Activated T-cell treated with anti-CD3 and anti-CD28 coated beads for 4 hours (primary cell): ENCODE measurements around the gene UTP25.
"Not testable (repeated sequence)": the region's sequence is repeated elsewhere in the genome, so short reads cannot be mapped to it uniquely, and the experiment has no call there.

Source experiments
- DNase-seq: peaks from one replicate; pipeline ENCODE4 v3.0.0-alpha.2; 2020

The UTP25 gene

DNA sequence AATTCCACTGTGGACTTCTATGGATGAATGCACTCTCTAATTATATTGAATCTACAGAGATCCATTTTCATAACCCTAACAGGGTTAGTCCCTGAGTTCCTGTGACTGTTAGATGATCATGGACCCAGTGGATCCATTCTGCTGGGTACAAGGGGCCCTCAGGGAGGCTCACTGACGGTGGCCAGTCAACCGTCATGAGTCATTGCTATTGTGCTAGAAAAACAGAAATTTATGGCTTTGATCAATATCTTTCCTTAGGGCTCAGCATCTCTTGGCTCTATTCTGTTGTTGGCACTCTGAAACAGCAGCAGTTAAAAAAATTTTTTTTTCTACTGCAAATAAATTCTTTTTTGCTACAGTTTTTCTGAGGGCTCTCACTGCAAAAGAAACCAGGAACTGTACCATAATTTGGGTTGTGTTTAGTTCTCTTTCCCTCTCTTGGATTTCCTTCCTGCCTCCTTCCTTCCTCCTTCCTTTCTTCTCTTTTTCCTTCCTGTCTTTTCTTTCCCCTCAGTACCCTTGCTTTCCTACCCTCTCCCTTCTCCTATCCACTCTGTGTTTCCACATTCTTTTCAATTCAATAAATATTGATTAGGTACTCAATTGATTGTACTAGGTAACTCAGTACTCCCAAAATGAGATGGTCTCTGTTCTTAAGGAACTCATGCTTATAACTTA is 49.5 kb downstream of the UTP25 start:
- no peak for DNase-seq

DNA sequence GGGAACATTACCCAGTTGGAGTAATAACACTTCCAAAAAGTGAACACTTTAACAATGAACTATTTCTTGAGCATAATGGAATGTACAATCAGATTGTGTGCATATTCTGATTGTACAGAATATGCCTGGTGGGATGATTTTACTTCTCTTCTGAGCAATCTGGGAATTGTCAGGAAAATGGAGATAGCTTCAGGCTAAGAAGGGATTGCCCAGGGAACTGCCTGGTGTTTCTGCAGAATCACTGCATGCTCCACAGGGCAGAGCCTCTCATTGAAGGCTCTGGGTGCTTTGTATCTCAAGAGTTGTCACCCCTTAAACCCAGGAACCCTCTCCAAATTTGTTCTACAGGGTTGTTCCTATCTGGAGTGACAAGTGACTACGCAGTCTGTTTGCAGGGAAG is 51.2 kb downstream of the UTP25 start:
- no peak for DNase-seq

DNA sequence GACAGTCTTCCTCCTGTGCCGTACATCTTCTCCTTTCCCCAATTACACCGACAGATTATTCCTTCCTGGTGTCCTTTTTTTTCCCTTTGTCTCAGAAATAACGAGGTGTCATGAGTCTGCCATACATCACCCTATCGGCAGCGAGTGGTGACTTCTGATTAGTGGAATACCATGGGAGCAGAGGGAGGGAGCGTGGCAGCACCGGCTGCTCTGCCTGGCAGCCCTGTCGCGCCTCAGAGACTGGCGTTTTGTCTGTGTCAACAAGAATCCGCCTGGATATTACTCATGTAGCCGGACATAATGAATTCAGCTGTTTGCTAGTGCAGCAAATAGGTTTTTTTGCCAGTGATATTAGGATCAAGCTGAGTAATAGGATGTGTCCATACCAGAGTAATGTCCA is 51.8 kb downstream of the UTP25 start:
- DNase-seq: no peak

DNA sequence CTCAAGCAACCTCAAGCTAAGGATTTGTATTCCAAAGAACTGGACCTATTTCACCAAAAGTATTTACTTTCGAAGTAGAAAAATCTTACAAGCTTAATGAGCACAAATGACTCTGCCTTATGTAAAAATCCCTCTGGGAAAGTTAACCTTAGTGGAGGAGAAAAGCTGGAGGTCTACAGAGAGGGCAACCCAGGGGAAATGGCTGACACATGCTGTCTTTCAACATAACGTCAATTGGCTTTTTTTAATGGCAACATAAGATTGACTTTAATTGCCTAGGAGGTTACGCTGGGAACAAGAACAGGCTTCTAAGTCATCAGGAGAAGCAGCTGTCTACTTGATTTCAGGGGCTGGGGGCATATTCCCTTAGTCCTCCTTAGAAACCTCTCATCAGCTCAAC is 52.3 kb downstream of the UTP25 start:
- DNase-seq: no peak

DNA sequence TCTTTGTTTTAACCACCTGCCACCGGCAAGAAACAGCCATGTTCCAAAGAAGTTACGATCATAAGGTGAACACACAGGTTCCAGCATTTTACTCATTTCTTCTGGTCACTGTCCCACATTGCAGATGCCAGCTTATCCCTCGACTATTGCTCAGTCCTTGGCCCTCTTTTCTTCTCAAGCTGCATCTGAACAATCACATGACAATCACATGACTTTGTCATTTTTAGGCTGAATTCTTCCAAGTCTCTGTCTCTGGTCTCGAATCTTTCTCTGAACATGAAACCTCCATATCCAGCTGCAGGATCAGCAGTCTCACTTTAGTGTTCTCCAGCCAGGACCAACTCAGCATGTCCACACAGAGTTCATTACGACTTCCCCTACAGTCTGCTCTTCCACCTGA is 53.8 kb downstream of the UTP25 start:
- no peak for DNase-seq

DNA sequence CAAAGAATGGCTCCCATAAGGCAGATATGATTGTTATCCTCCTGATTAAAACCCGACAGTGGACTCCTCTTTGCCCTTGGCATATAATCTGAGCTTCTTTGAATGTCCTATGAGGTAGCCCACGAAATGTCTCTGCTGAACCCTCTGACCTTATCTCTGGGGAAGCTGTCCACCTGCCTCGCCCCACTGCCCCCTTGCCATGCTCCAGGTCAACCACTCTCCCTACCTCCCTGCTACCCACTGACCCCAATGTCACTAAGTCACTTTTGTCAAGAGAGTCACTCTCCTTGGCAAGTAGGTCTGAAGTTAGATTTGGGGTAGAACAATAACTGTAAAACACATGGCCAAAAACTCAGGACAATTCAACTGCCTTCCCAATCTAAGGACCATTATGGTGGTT is 54.5 kb downstream of the UTP25 start:
- no peak for DNase-seq

DNA sequence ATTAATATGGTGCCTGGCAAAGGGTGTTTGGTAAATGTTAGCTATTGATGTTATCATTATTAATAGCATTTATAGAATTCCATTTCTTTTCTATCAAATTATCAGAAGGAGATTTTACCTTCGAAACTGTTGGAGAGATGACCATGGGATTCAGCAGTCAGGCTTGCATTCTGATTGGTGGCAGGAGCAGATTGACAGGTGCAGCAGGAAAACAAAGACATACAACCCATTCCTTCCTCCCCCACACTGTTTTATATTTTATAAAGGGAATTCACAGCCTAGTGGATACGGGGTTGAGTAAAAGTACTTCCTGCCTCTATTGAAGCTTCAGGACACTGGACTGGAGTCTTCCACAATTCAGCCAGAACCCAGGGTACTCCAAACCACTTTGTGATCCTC is 55.2 kb downstream of the UTP25 start:
- DNase-seq: no peak

DNA sequence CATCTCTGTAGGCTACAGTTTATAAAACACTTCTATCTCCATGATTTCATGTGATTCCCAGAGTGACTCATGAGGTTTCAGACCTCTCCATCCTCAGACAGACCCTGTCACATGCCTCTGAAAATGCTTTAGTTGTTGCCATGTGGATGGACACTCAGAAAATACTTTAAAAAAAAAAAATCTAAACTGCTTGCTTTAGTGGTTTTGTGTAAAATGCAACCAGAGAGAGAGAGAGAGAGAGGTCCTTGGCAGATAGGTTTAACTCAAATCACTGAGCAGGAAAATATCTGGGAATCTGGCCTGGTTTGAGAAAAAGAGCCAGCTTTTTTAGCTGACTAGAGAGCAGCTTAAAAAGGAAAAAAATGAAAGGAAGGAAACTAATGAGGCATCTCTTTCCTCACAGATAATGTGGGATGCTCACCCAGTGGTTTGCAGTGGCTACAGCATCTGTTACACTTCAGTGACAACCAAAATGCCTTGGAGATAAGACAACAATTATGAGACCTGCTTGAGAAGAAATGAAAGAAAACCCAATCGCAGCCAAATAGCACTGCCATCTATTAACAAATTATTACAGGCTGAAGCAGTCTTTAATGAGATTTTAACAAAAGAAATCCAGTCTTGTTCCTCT is 55.7 kb downstream of the UTP25 start:
- no peak for DNase-seq

DNA sequence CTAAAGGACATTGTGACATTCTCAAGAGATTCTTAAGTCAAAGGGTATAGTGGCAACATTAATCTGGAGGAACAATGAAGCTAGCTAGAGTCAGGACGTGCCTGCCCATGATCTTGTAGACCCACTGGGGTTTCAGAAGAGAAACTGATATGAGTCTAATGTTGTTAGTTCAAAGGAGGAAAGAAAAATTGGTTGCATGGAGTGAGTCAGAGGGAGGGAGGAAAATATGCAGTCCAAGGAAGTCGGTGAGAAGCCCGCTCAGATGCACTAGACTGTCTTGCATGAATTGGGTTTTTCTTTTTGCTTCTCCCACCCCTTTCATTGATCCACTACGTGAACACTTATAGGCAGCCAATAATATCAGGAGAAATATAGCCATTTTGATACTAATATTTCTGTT is 56.5 kb downstream of the UTP25 start:
- DNase-seq: no peak

DNA sequence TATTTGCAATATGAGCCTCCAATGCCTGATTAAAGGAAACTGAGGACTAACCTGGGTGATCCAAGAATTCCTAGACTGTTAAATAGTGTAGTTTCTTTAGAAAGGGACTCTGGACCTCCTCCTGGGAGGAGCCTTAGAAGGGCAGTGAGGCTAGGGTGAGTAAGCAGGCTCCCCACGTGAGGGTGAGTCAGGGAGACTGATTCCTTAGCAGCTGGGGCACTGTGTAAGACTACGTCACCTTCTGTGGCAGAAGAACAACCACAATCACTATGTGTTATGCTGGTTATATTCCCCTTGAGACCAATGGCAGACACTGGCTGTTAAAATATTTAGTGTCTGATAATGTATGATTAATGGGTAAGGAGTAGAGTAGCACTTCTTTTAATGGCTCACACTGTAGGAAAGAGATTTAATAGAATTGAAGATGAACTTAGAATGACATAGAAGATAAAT is 56.9 kb downstream of the UTP25 start:
- no peak for DNase-seq

DNA sequence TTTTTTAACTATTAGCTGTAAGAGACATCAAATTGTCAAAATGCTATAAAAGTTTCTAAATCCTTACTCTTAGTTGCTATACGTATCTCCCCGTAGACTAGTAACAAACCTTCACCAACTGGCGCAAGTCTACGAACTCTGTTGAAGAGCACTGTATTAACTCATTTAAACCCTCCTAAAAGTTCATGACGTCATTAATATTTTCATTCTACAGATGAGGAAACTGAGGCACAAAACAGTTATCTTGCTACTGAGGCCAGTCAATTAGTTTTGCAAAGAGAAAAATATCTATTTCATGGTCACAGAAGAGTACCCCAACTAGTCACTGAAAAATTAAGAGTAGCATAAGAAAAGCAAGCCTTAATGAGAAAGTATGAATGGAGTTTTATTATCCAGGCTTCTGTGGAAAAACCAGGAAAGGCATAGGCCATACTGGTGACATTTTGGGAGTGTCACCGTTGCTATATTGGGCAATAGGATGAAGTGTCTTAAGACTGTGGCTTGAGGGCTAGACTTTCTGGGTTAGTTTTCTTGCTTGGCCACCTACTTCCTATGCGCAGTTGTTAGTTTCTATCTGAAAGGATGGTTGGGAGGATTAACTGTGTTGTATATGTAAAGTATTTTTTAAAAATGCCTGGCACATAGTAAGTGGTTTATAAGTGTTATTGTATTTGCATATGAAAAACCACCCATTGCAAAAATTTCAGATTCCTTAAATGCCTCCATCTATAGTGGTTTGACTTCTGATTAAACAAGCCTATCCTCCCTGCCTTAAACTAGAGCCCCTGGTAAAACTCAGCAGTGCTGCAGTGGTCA is 57.8 kb downstream of the UTP25 start:
- no peak for DNase-seq

DNA sequence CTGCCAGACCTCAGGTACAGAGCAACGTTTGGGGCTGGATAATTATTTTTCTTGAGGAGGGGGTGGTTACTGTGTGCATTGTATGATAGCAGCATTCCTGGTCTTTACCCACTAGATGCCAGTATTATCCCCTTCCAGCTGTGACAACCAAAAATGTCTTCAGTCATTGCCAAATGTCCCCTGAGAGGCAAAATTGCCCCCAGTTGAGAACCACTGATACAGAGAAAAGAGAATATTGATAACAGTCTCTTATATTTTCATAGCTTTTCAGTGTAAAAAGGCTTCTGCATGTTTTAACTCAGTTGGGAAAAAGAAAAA is 58.4 kb downstream of the UTP25 start:
- no peak for DNase-seq

DNA sequence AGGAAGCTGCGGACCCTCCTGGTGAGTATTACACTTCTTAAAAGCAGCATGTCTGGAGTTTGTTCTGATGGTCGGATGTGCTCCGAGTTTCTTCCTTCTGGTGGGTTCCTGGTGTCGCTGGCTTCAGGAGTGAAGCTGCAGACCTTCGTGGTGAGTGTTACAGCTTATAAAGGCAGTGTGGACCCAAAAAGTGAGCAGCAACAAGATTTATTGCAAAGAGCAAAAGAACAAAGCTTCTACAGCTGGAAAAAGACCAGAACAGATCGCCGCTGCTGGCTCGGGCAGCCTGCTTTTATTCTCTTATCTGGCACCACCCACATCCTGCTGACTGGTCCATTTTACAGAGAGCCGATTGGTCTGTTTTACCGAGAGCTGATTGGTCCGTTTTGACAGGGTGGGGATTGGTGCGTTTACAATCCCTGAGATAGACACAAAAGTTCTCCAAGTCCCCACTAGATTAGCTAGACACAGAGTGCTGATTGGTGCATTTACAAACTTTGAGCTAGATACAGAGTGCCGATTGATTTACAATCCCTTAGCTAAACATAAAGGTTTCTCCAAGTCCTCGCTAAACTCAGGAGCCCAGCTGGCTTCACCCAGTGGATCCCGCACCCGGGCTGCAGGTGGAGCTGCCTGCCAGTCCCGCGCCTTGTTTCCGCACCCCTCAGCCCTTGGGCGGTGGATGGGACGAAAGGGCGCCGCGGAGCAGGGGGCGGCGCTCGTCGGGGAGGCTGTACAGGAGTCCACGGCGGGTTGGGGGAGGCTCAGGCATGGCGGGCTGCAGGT is 60.7 kb downstream of the UTP25 start:
- DNase-seq: not testable (repeated sequence)

DNA sequence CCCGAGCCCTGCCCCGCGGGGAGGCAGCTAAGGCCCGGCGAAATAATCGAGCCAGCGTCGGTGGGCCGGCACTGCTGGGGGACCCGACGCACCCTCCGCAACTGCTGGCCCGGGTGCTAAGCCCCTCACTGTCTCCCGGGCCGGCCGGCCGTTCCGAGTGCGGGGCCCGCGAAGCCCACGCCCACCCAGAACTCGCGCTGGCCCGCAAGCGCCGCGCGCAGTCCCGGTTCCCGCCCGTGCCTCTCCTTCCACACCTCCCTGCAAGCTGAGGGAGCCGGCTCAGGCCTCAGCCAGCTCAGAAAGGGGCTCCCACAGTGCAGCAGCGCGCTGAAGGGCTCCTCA is 61.3 kb downstream of the UTP25 start:
- DNase-seq: no peak

DNA sequence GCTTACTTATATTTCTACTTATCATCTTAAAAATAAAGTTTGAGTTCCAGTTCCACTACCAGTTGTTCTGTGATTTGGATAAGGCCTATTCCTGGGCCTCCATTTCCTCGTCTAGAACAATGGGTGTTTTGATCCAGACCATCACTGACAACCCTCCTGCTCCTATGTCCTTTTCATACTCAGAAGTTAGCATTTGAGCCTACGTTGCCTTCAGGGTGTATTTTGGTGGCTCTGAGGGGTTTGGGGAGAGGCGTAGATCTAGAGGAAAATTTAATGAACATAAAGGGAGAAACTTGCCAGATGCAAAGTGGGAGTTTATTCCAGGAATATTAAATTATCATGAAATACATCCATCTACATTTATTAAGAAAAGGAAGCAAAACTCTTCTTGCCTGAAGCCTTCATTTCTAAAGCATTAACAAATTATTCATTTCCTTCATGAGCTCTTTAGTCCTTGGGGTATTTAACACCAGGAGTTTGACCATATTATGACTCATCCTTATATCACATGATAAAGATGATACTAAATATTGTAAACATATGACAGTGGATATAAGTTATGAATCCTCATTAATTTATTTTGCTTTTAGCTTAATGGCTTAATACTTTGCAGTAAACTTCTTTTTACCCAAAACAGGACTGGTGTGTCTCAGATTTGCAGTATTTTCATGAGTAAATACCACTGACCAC is 63.0 kb downstream of the UTP25 start:
- DNase-seq: no peak

DNA sequence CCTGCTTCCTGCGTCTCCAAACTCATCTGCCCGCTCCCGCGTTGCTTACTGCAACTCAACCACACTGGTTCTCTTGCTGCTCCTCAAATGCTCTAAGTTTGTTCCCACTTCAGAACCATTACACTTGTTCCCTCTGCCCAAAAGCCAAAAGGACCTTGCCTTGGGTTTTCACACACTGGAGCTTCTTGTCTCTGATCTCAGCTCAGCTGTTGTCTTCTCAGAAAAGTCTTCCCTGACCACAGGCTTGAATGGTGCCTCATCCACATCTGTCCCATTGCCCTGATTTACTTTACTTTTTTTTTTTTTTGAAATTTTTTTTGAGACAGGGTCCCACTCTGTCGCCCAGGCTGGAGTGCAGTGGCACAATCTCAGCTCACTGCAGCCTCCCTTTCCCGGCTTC is 66.0 kb downstream of the UTP25 start:
- DNase-seq: no peak

DNA sequence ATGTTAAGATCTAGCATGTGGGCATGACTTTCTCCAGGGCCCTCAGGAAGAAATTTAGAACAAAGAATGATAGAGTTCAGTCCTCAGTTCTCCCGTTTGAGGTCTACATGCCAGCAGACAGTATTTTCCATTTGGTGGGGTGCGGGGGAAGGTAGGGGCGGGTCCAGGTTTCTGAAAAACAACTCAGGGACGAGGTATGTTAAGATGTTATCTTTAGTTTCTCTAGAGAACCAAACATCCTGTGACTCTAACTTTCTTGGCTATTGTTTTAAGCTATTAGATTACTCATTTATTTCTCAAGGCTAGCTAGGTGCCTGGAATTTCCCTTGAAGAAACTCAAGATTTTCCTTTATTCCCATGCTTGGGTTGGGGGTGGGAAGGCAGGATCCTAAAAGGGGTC is 67.9 kb downstream of the UTP25 start:
- DNase-seq: peak; percentile 4

DNA sequence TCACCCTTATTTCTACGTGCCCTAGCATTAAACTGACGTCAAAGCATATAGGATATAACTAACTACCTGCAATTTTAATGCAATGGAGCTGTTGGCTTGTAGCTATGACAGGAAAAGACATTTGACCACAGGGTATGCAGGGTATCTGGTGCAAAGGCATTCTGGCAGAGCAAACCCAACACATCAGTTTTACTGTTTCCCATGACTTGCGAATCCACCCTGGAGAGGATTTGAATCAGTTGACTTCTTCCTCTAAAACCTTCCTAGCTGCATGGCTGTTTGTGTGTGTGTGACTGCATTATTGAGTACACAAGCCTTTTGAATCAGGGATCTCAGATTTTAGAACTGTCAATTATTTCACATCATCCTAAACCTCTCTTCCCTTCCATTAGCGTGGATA is 68.6 kb downstream of the UTP25 start:
- DNase-seq: no peak

DNA sequence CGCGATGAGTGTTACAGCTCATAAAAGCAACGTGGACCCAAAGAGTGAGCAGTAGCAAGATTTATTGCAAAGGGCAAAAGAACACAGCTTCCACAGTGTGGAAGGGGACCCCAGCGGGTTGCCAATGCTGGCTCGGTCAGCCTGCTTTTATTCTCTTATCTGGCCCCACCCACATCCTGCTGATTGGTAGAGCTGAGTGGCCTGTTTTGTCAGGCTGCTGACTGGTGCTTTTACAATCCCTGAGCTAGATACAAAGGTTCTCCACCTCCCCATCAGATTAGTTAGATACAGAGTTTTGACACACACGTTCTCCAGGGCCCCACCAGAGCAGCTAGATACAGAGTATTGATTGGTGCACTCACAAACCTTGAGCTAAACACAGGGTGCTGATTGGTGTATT is 70.5 kb downstream of the UTP25 start:
- DNase-seq: not testable (repeated sequence)

DNA sequence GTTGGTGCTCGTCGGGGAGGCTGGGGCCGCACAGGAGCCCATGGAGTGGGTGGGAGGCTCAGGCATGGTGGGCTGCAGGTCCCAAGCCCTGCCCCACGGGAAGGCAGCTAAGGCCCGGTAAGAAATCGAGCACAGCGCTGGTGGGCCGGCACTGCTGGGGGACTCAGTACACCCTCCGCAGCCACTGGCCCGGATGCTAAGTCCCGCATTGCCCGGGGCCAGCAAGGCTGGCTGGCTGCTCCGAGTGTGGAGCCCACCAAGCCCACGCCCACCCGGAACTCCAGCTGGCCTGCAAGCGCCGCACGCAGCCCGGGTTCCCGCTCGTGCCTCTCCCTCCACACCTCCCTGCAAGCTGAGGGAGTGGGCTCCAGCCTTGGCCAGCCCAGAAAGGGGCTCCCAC is 71.1 kb downstream of the UTP25 start:
- not testable (repeated sequence) for DNase-seq

DNA sequence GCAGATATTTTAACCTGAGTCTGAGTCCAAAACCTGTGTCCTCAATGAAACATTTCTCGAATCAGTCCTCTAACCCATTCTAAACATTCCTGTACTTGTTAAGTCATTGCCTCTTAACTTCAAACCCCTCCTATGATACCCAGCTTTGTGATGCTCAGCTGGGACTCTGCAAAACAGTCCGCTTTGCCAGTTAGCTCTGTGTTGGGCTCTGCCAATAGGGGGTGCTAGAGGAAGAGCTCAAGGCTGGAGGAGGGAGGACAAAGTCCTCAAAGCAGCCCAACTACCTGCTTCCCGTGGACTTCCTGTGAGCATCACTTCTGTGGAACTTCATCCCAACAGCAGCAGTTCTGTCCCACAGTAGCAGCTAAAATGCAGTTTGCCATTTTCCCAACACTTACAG is 72.2 kb downstream of the UTP25 start:
- no peak for DNase-seq

DNA sequence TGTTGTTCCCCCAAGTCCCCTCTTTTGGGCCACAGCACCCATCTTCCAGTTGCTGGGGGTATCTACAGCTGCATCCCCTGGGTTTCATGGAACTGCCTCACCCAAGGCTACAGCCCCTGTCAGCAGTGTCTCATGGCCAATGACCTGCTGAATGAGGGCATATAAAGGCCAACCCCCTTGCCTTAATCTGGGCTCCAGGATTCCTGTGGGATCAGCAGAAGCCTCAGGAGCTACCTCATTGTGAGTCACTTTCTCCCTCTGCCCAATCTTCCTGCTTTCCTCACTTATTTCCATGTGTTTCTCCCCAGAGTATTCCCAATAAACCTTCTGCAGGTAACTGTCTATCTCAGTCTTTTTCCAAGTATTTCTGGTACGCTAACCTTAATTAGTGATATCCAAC is 73.0 kb downstream of the UTP25 start:
- DNase-seq: no peak

DNA sequence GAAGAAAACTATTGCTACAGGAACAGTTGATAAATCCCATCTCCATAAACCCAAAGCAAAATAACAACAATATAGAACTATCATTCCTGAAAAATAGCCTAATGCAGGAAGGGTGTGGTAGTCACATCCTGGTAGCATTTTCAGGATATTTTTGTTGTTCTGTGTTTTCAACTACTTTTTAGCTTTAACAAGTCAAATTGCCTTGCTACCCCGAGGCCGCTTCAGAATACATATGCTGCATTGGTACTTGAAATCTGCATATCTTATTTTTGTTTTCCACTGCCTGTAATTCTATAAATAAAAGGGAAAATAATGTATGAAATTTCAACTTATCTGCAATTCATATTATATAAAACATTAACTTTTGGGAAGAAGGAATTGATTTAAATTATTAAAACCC is 73.4 kb downstream of the UTP25 start:
- no peak for DNase-seq
